Tibial nerve (tissue), 4 donors: Measurements from ENCODE around the gene SLC5A7. TPM values are rescaled to one million over a fixed set of nuclear protein-coding genes. Genes with fewer than 3 reads are reported as not detected.

Experiments
- DNase-seq, 2 donors: peaks; one replicate each; pipeline ENCODE4 v3.0.0-alpha.2; 2019; ENCODE audit warnings: low spot score in 2 of 2
- H3K27ac ChIP-seq, 4 donors: fragments of 200-600 bp; sonication (generic) in 3 of 4; one replicate each; pipeline ENCODE4 v1.5.1; 2017 to 2019; ENCODE audit warnings: mild to moderate bottlenecking in 1 of 4
- H3K27me3 ChIP-seq, 2 donors: fragments of 200-600 bp; sonication (generic) in 1 of 2; one replicate each; pipeline versions ENCODE4 v1.5.1 to v1.6.0; 2017 to 2019
- H3K36me3 ChIP-seq, 3 donors: fragments of 200-600 bp; sonication (generic); one replicate each; pipeline ENCODE4 v1.5.1; 2018 to 2019
- H3K4me1 ChIP-seq, 4 donors: fragments of 200-600 bp; sonication (generic) in 3 of 4; one replicate each; pipeline ENCODE4 v1.5.1; 2017 to 2019
- H3K4me3 ChIP-seq, 4 donors: fragments of 200-600 bp; sonication (generic) in 3 of 4; one replicate each; pipeline ENCODE4 v1.5.1; 2017 to 2019; ENCODE audit warnings: mild to moderate bottlenecking in 1 of 4, moderate library complexity in 1 of 4
- H3K9me3 ChIP-seq, 4 donors: fragments of 200-600 bp; sonication (generic) in 3 of 4; one replicate each; pipeline ENCODE4 v1.5.1; 2017 to 2019
- EP300 ChIP-seq, 2 donors: sonication (generic); formaldehyde crosslinking; IDR thresholded peaks; one replicate each; pipeline ENCODE4 v1.6.1; 2017; ENCODE audit warnings: antibody characterized with exemption in 2 of 2, mild to moderate bottlenecking in 1 of 2
- POLR2A ChIP-seq, 2 donors: fragments of 450-650 bp; IDR thresholded peaks; one replicate each; pipeline ENCODE4 v1.6.1; 2017; ENCODE audit warnings: antibody characterized with exemption in 2 of 2, mild to moderate bottlenecking in 2 of 2, moderate library complexity in 2 of 2
- WGBS, 2 donors: methylation state at CpG; one replicate each; pipeline ENCODE4 v1.1.5; 2018; 5-methylcytosine and 5-hydroxymethylcytosine counted together
- total RNA-seq, 4 donors: library from RNA; depleted of rRNA; stranded (reverse); fragments of >200 nt; gene quantifications; one replicate each; pipeline ENCODE4 v1.1.0, GENCODE V29; 2016
- TF ChIP-seq, protein P1 (sequence below), 5 experiments: fragments of 200-600 bp in 3 of 5; fragments of 450-650 bp in 2 of 5; sonication (generic) in 3 of 5; IDR thresholded peaks; one replicate each; pipeline ENCODE4 v1.5.1; 2016 to 2019; ENCODE audit warnings: antibody characterized with exemption in 5 of 5, mild to moderate bottlenecking in 3 of 5, moderate library complexity in 2 of 5

Gene SLC5A7
- total RNA-seq, 4 donors from 2014 or later: 0.87 TPM; not detected in 3

- Histone ChIP-seq H3K36me3 (no peaks in the 10 kb centered on the region), H3K27ac (no peak overlapping the region), H3K4me1 (no peaks in the 10 kb centered on the region), H3K4me3 (no peak overlapping the region), H3K9me3 (peaks cover 0 to 5% (median 0%) of the 10 kb centered on the region in 4 donors), H3K27me3 (no peaks in the 10 kb centered on the region)
- WGBS, 2 donors: 43 to 48% methylated on average over 2 of the region's 2 CpGs
- DNase-seq: no peak
- TF ChIP-seq POLR2A (IDR thresholded peaks at IDR 0.05): no peak
- no peak for TF ChIP-seq EP300 (IDR thresholded peaks at IDR 0.05)
- TF ChIP-seq, protein P1, sequence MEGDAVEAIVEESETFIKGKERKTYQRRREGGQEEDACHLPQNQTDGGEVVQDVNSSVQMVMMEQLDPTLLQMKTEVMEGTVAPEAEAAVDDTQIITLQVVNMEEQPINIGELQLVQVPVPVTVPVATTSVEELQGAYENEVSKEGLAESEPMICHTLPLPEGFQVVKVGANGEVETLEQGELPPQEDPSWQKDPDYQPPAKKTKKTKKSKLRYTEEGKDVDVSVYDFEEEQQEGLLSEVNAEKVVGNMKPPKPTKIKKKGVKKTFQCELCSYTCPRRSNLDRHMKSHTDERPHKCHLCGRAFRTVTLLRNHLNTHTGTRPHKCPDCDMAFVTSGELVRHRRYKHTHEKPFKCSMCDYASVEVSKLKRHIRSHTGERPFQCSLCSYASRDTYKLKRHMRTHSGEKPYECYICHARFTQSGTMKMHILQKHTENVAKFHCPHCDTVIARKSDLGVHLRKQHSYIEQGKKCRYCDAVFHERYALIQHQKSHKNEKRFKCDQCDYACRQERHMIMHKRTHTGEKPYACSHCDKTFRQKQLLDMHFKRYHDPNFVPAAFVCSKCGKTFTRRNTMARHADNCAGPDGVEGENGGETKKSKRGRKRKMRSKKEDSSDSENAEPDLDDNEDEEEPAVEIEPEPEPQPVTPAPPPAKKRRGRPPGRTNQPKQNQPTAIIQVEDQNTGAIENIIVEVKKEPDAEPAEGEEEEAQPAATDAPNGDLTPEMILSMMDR (IDR thresholded peaks at IDR 0.05): no peak
Measured at GRCh38 chr2:108029912-108030311, 43.6 kb downstream of the SLC5A7 start.

DNA sequence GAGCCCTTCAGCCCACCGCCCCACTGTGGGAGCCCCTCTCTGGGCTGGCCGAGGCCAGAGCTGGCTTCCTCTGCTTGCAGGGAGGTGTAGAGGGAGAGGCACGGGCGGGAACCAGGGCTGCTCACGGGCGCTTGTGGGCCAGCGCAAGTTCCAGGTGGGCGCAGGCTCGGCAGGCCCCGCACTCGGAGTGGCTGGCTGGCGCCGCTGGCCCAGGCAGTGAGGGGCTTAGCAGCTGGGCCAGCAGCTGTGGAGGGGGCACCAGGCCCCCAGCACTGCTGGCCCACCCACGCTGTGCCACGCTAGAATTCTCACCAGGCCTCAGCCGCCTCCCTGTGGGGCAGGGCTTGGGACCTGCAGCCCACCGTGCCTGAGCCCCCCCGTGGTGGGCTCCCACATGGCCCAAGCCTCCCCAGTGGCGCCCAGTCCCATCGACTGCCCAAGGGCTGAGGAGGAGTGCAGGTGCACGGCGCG is 45.2 kb downstream of the SLC5A7 start:
- peaks cover 0 to 5% (median 0%) of the 10 kb centered on the region in 4 donors for H3K9me3 ChIP-seq
- TF ChIP-seq, protein P1 (IDR thresholded peaks at IDR 0.05): no peak
- no peak for TF ChIP-seq POLR2A (IDR thresholded peaks at IDR 0.05)
- TF ChIP-seq EP300 (IDR thresholded peaks at IDR 0.05): no peak
- H3K36me3 ChIP-seq: no peaks in the 10 kb centered on the region

DNA sequence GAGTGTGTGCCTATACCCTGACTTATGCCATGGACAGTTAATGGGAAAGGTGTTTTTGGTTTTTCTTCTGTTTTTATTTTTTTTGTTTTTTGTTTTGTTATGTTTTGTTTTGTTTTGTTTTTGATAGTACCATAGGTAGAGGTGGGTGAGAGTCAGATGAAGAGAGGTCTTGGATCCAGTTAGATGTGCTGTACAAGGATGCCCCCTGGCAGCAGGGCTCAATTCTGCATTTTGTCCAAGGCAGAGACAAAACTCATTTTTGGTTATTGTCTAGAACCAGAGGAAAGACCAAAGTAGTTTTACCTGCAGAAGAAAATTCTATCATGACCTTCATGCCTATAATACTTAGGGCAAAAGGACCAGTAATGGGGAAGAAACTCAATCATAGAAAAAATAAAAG is 48.5 kb downstream of the SLC5A7 start:
- no peak for DNase-seq
- Histone ChIP-seq H3K27ac (no peak overlapping the region), H3K27me3 (no peaks in the 10 kb centered on the region), H3K4me3 (no peak overlapping the region), H3K4me1 (no peaks in the 10 kb centered on the region), H3K36me3 (no peaks in the 10 kb centered on the region), H3K9me3 (peaks cover 0 to 5% (median 0%) of the 10 kb centered on the region in 4 donors)
- TF ChIP-seq, protein P1 (IDR thresholded peaks at IDR 0.05): no peak
- no peak for TF ChIP-seq EP300 (IDR thresholded peaks at IDR 0.05)
- TF ChIP-seq POLR2A (IDR thresholded peaks at IDR 0.05): no peak

More for the DNA sequence above, 45.2 kb downstream of the SLC5A7 start:
- Histone ChIP-seq H3K27ac (no peak overlapping the region), H3K27me3 (no peaks in the 10 kb centered on the region), H3K4me3 (no peak overlapping the region), H3K4me1 (no peaks in the 10 kb centered on the region)
- WGBS, 2 donors: 95 to 98% methylated on average over 21 to 22 of the region's 23 CpGs
- DNase-seq: no peak

DNA sequence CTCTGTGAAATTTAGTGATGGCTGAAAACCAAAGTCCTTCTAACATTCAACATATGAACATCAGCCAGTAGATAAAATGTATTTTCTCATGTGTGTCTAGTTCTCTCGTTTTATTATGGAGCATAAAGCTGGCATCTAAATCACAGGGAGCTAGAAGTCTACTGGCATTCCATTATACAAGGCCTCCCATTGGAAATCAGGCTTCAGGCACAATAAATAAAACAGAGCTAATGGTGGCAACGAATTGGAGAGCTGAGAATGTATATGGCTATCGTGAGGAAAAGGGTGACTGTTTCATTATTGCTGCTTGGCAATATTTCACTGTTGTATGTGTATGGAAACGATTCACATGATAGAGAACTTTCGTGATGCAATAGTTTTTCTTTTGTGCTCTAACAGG is 62.4 kb downstream of the SLC5A7 start:
- TF ChIP-seq POLR2A (IDR thresholded peaks at IDR 0.05): no peak
- TF ChIP-seq EP300 (IDR thresholded peaks at IDR 0.05): no peak
- TF ChIP-seq, protein P1 (IDR thresholded peaks at IDR 0.05): no peak
- WGBS, 2 donors: 70 to 83% methylated on average over 5 of the region's 5 CpGs

GRCh38 chr2:108058576-108059137 is 72.3 kb downstream of the SLC5A7 start:
- WGBS, 2 donors: 33 to 39% methylated on average over 3 of the region's 3 CpGs
- TF ChIP-seq POLR2A (IDR thresholded peaks at IDR 0.05): no peak
- TF ChIP-seq, protein P1 (IDR thresholded peaks at IDR 0.05): no peak
- TF ChIP-seq EP300 (IDR thresholded peaks at IDR 0.05): no peak
- no peak for DNase-seq
- Histone ChIP-seq H3K4me3 (no peak overlapping the region), H3K9me3 (no peaks in the 10 kb centered on the region), H3K4me1 (no peaks in the 10 kb centered on the region), H3K27ac (no peak overlapping the region), H3K36me3 (no peaks in the 10 kb centered on the region), H3K27me3 (no peaks in the 10 kb centered on the region)

More for the DNA sequence above, 62.4 kb downstream of the SLC5A7 start:
- H3K9me3 ChIP-seq: peaks cover 0 to 6% (median 0%) of the 10 kb centered on the region in 4 donors
- no peaks in the 10 kb centered on the region for H3K27me3 ChIP-seq
- H3K27ac ChIP-seq: no peak overlapping the region
- no peak overlapping the region for H3K4me3 ChIP-seq
- H3K36me3 ChIP-seq: no peaks in the 10 kb centered on the region
- DNase-seq: no peak
- no peaks in the 10 kb centered on the region for H3K4me1 ChIP-seq
